ENCODE measurements around the gene FAM151B. TPM values are rescaled to one million over a fixed set of nuclear protein-coding genes. Genes with fewer than 3 reads are reported as not detected.

FAM151B gene
- total RNA-seq (2014; rRNA removed; shearing (Covaris generic)) (3.4 and 7.8 TPM in 2 replicates), polyA plus RNA-seq (2016; fragmentation: Nextera tagmentation; extraction: Ambion mirVana) (2.6 and 4.4 TPM in 2 replicates)

- in situ Hi-C loops (cut with MboI): no loop called here
- Histone ChIP-seq H3K27ac (peak within 1 kb of the TSS; percentile 66), H3K79me2 (ENCODE audit: insufficient read depth) (0 out of 2 replicates have a peak, but pooled peaks cover 11% of the 10 kb centered on the region), H3K4me1 (ENCODE audit: insufficient read depth) (peaks cover 13% of the 10 kb centered on the region; the same call in 1 of the 2 replicates), H4K20me1 (ENCODE audit: insufficient read depth) (no peaks in the 10 kb centered on the region), H3K4me3 (peak within 1 kb of the TSS; percentile 82), H3K36me3 (ENCODE audit: low read depth) (peaks cover 10% of the 10 kb centered on the region; the same call in 1 of the 2 replicates), H3K9me3 (ENCODE audit: low read depth) (no peaks in the 10 kb centered on the region), H3K9ac (peak within 1 kb of the TSS; percentile 82), H3K4me2 (ENCODE audit: unreplicated experiment) (peak within 1 kb of the TSS; percentile 83), H3F3A (ENCODE audit: insufficient read depth) (peaks cover 10% of the 10 kb centered on the region; the same call in 1 of the 2 replicates), H3K27me3 (replicated peaks; ENCODE audit: insufficient read depth) (no peaks in the 10 kb centered on the region), H2AFZ (peak within 1 kb of the TSS; percentile 90), H3K9me2 (ENCODE audit: insufficient read depth) (no peaks in the 10 kb centered on the region)
- 1% methylated on average over 84 of the region's 85 CpGs for WGBS, 2 experiments (ENCODE audit: low coverage in 1 of 2, low lambda C conversion rate in 2 of 2, missing lambda C conversion rate in 2 of 2)
- TF ChIP-seq EZH2phosphoT487 (IDR thresholded peaks at IDR 0.05; ENCODE audit: insufficient read depth, low read depth) (no peak), EZH2 (IDR thresholded peaks at IDR 0.05; ENCODE audit: insufficient read depth, poor library complexity, severe bottlenecking) (no peak)
- DNase-seq: peak; percentile 95
Measured at GRCh38 chr5:80487829-80488721, at the start of gene FAM151B. Gene FAM151B, plus strand, starts transcription at chr5:80488100. Its CDS starts 24 bp downstream, at chr5:80488124.

GRCh38 chr5:80438739-80439138, 49.2 kb upstream of the FAM151B start:
- Histone ChIP-seq H3K9me3 (ENCODE audit: low read depth) (no peaks in the 10 kb centered on the region), H4K20me1 (ENCODE audit: insufficient read depth) (no peaks in the 10 kb centered on the region), H3K9ac (no peak overlapping the region), H3K9me2 (ENCODE audit: insufficient read depth) (no peaks in the 10 kb centered on the region), H3F3A (ENCODE audit: insufficient read depth) (no peaks in the 10 kb centered on the region), H3K4me3 (no peak overlapping the region), H3K4me2 (ENCODE audit: unreplicated experiment) (no peak overlapping the region), H3K27ac (no peak overlapping the region), H3K79me2 (ENCODE audit: insufficient read depth) (peaks cover 20% of the 10 kb centered on the region; the same call in 1 of the 2 replicates), H2AFZ (no peak overlapping the region), H3K4me1 (ENCODE audit: insufficient read depth) (no peaks in the 10 kb centered on the region), H3K36me3 (ENCODE audit: low read depth) (peaks cover 43% of the 10 kb centered on the region), H3K27me3 (replicated peaks; ENCODE audit: insufficient read depth) (no peaks in the 10 kb centered on the region)
- no peak for TF ChIP-seq EZH2 (IDR thresholded peaks at IDR 0.05; ENCODE audit: insufficient read depth, poor library complexity, severe bottlenecking)
- TF ChIP-seq EZH2phosphoT487 (IDR thresholded peaks at IDR 0.05; ENCODE audit: insufficient read depth, low read depth): no peak
- DNase-seq: no peak
- WGBS, 2 experiments (ENCODE audit: low coverage in 1 of 2, low lambda C conversion rate in 2 of 2, missing lambda C conversion rate in 2 of 2): 98 to 99% methylated on average over 4 of the region's 4 CpGs
- in situ Hi-C loops (cut with MboI): no loop called here

- Histone ChIP-seq H4K20me1 (ENCODE audit: insufficient read depth) (no peaks in the 10 kb centered on the region), H3K4me2 (ENCODE audit: unreplicated experiment) (no peak overlapping the region), H3K9ac (no peak overlapping the region), H3K9me3 (ENCODE audit: low read depth) (no peaks in the 10 kb centered on the region), H3K27ac (no peak overlapping the region), H2AFZ (no peak overlapping the region), H3K36me3 (ENCODE audit: low read depth) (peaks cover 43% of the 10 kb centered on the region), H3K4me1 (ENCODE audit: insufficient read depth) (no peaks in the 10 kb centered on the region), H3K9me2 (ENCODE audit: insufficient read depth) (no peaks in the 10 kb centered on the region), H3F3A (ENCODE audit: insufficient read depth) (no peaks in the 10 kb centered on the region), H3K4me3 (no peak overlapping the region), H3K27me3 (replicated peaks; ENCODE audit: insufficient read depth) (no peaks in the 10 kb centered on the region), H3K79me2 (ENCODE audit: insufficient read depth) (peaks cover 19% of the 10 kb centered on the region; the same call in 1 of the 2 replicates)
- in situ Hi-C loops (cut with MboI): no loop called here
- TF ChIP-seq EZH2 (IDR thresholded peaks at IDR 0.05; ENCODE audit: insufficient read depth, poor library complexity, severe bottlenecking) (no peak), EZH2phosphoT487 (IDR thresholded peaks at IDR 0.05; ENCODE audit: insufficient read depth, low read depth) (no peak)
- no peak for DNase-seq
Measured at GRCh38 chr5:80439213-80439612, 48.7 kb upstream of the FAM151B start.

- no peak for TF ChIP-seq EZH2phosphoT487 (IDR thresholded peaks at IDR 0.05; ENCODE audit: insufficient read depth, low read depth)
- TF ChIP-seq EZH2 (IDR thresholded peaks at IDR 0.05; ENCODE audit: insufficient read depth, poor library complexity, severe bottlenecking): no peak
- Histone ChIP-seq H3K4me2 (ENCODE audit: unreplicated experiment) (no peak overlapping the region), H3F3A (ENCODE audit: insufficient read depth) (no peaks in the 10 kb centered on the region), H3K27me3 (replicated peaks; ENCODE audit: insufficient read depth) (no peaks in the 10 kb centered on the region), H2AFZ (no peak overlapping the region), H4K20me1 (ENCODE audit: insufficient read depth) (no peaks in the 10 kb centered on the region), H3K4me3 (no peak overlapping the region), H3K9me2 (ENCODE audit: insufficient read depth) (no peaks in the 10 kb centered on the region), H3K4me1 (ENCODE audit: insufficient read depth) (no peaks in the 10 kb centered on the region), H3K9ac (no peak overlapping the region), H3K27ac (no peak overlapping the region), H3K9me3 (ENCODE audit: low read depth) (no peaks in the 10 kb centered on the region), H3K79me2 (ENCODE audit: insufficient read depth) (peaks cover 10% of the 10 kb centered on the region; the same call in 1 of the 2 replicates), H3K36me3 (ENCODE audit: low read depth) (peaks cover 31% of the 10 kb centered on the region)
- no peak for DNase-seq
- in situ Hi-C loops (cut with MboI): no loop called here
Measured at GRCh38 chr5:80442742-80443141, 45.2 kb upstream of the FAM151B start.
